Calu3 (cell line): ENCODE data around the gene INTS6. TPM values are rescaled to one million over a fixed set of nuclear protein-coding genes. Genes with fewer than 3 reads are reported as not detected.

ENCODE experiments used
- BruUV-seq: library from RNA; stranded (reverse); fragments of 400-500 nt; replicated peaks from 2 replicates; lab custom pipeline; 2021; lab: Mats Ljungman, UMichigan
- CTCF ChIA-PET: fragments of 300-600 bp; sonication (Branson Sonifier 250); formaldehyde crosslinking; loops from one replicate; lab custom pipeline; 2022; ENCODE audit warnings: antibody characterized with exemption; lab: Charles Lee
- DNase-seq: peaks from one replicate; pipeline ENCODE4 v3.0.0; 2022
- H3K27ac Mint-ChIP-seq: one replicate; pipeline ENCODE4 v1.8.0; 2022; ENCODE audit warnings: mixed read lengths; ENCODE audit not compliant: unreplicated experiment
- H3K27me3 Mint-ChIP-seq: one replicate; pipeline ENCODE4 v1.8.0; 2022; ENCODE audit warnings: mixed read lengths; ENCODE audit not compliant: unreplicated experiment
- H3K36me3 Mint-ChIP-seq: one replicate; pipeline ENCODE4 v1.8.0; 2022; ENCODE audit warnings: mild to moderate bottlenecking, moderate library complexity, mixed read lengths; ENCODE audit not compliant: insufficient read depth, unreplicated experiment
- H3K4me1 Mint-ChIP-seq: one replicate; pipeline ENCODE4 v1.8.0; 2022; ENCODE audit warnings: mild to moderate bottlenecking, low read depth, mixed read lengths; ENCODE audit not compliant: unreplicated experiment
- H3K4me3 Mint-ChIP-seq: one replicate; pipeline ENCODE4 v1.8.0; 2022; ENCODE audit warnings: mild to moderate bottlenecking, low read depth, moderate library complexity, mixed read lengths; ENCODE audit not compliant: unreplicated experiment
- H3K9me3 Mint-ChIP-seq: one replicate; pipeline ENCODE4 v1.8.0; 2022; ENCODE audit warnings: low read depth, mixed read lengths; ENCODE audit not compliant: unreplicated experiment
- CTCF ChIP-seq: fragments of 200-600 bp; IDR thresholded peaks from one replicate; pipeline ENCODE4 v1.8.0; 2022; ENCODE audit warnings: antibody characterized with exemption; ENCODE audit not compliant: unreplicated experiment
- intact Hi-C: fragments of 100-400 bp; cut with micrococcal nuclease; formaldehyde crosslinking; loops from one replicate; pipeline ENCODE4 v1.10.0; 2022; ENCODE audit not compliant: unreplicated experiment
- total RNA-seq: library from RNA; stranded (reverse); gene quantifications from 2 replicates; pipeline ENCODE4 v1.2.3, GENCODE V29; 2022

Gene INTS6
- total RNA-seq, 1 experiment from 2014 or later: 25.3 TPM

GRCh38 chr13:51347099-51347498 is 105.7 kb downstream of the INTS6 start:
- Mint-ChIP-seq H3K27me3 (no peaks in the 10 kb centered on the region), H3K4me1 (no peaks in the 10 kb centered on the region), H3K4me3 (no peak overlapping the region), H3K36me3 (no peaks in the 10 kb centered on the region), H3K27ac (no peak overlapping the region), H3K9me3 (no peaks in the 10 kb centered on the region)
- intact Hi-C loops: no loop called here
- no TSS peak for BruUV-seq
- CTCF ChIA-PET: no interaction called here
- no peak for TF ChIP-seq CTCF
- no peak for DNase-seq

- Mint-ChIP-seq H3K9me3 (no peaks in the 10 kb centered on the region), H3K36me3 (no peaks in the 10 kb centered on the region), H3K27ac (no peak overlapping the region), H3K4me3 (no peak overlapping the region), H3K4me1 (no peaks in the 10 kb centered on the region), H3K27me3 (no peaks in the 10 kb centered on the region)
- TF ChIP-seq CTCF: no peak
- CTCF ChIA-PET: no interaction called here
- no TSS peak for BruUV-seq
- no peak for DNase-seq
- intact Hi-C loops: no loop called here
Measured at GRCh38 chr13:51346397-51346796, 106.4 kb downstream of the INTS6 start.

GRCh38 chr13:51343475-51343874 is 109.4 kb downstream of the INTS6 start:
- DNase-seq: no peak
- no TSS peak for BruUV-seq
- Mint-ChIP-seq H3K4me3 (no peak overlapping the region), H3K36me3 (no peaks in the 10 kb centered on the region), H3K27me3 (no peaks in the 10 kb centered on the region), H3K4me1 (no peaks in the 10 kb centered on the region), H3K9me3 (no peaks in the 10 kb centered on the region), H3K27ac (no peak overlapping the region)
- intact Hi-C loops: no loop called here
- no peak for TF ChIP-seq CTCF
- CTCF ChIA-PET: no interaction called here

GRCh38 chr13:51342706-51343105 is 110.1 kb downstream of the INTS6 start:
- no peak for TF ChIP-seq CTCF
- BruUV-seq: no TSS peak
- no peak overlapping the region for H3K27ac Mint-ChIP-seq
- CTCF ChIA-PET: interaction anchor here (0.6 kb wide), 1 partner anchor 785 kb away, joined by 4 read pairs; no protein-coding TSS in a partner anchor
- H3K36me3 Mint-ChIP-seq: no peaks in the 10 kb centered on the region
- H3K4me1 Mint-ChIP-seq: no peaks in the 10 kb centered on the region
- intact Hi-C loops: no loop called here
- no peak for DNase-seq
- no peaks in the 10 kb centered on the region for H3K9me3 Mint-ChIP-seq
- no peak overlapping the region for H3K4me3 Mint-ChIP-seq
- H3K27me3 Mint-ChIP-seq: no peaks in the 10 kb centered on the region
